ENCODE data around the gene TTC28.

GRCh38 chr22:27993201-27993635 lies 686.4 kb downstream of the TTC28 start:
- TF ChIP-seq CTCF (IDR thresholded peaks at IDR 0.05; ENCODE audit: insufficient read depth, low read depth, low read length) (no peak), EZH2 (IDR thresholded peaks at IDR 0.05; ENCODE audit: insufficient read depth, low read length) (no peak)
